Hepatocyte (in vitro differentiated cells): ENCODE results near the gene GABBR2. TPM values are rescaled to one million over a fixed set of nuclear protein-coding genes. Genes with fewer than 3 reads are reported as not detected.

Experiments used
- DNase-seq: peaks from one replicate; pipeline ENCODE4 v3.0.0-alpha.2; 2016; ENCODE audit warnings: low spot score
- H2AFZ ChIP-seq: fragments of 200-600 bp; sonication (generic); 2 replicates; pipeline ENCODE4 v1.6.0; 2016; ENCODE audit warnings: antibody characterized with exemption, mild to moderate bottlenecking
- H3K27ac ChIP-seq: fragments of 200-600 bp; sonication (generic); 2 replicates; pipeline ENCODE4 v1.5.1; 2016; ENCODE audit warnings: mild to moderate bottlenecking
- H3K27me3 ChIP-seq: fragments of 200-600 bp; sonication (generic); 2 replicates; pipeline ENCODE4 v1.6.1; 2016
- H3K36me3 ChIP-seq: fragments of 200-600 bp; sonication (generic); replicated peaks from 2 replicates; pipeline ENCODE4 v1.5.1; 2016; ENCODE audit warnings: low read depth; ENCODE audit not compliant: insufficient read depth
- H3K4me1 ChIP-seq: fragments of 200-600 bp; sonication (generic); 2 replicates; pipeline ENCODE4 v1.5.1; 2016; ENCODE audit warnings: mild to moderate bottlenecking, moderate library complexity; ENCODE audit not compliant: insufficient read depth
- H3K4me2 ChIP-seq: fragments of 200-600 bp; sonication (generic); 2 replicates; pipeline ENCODE4 v1.6.0; 2016
- H3K4me3 ChIP-seq: fragments of 200-600 bp; sonication (generic); 2 replicates; pipeline ENCODE4 v1.5.1; 2016; ENCODE audit warnings: mild to moderate bottlenecking
- H3K79me2 ChIP-seq: fragments of 200-600 bp; sonication (generic); 2 replicates; pipeline ENCODE4 v1.6.0; 2017; ENCODE audit warnings: mild to moderate bottlenecking
- H3K9me2 ChIP-seq: fragments of 200-600 bp; sonication (generic); replicated peaks from 2 replicates; pipeline ENCODE4 v1.6.0; 2017; ENCODE audit warnings: mild to moderate bottlenecking; ENCODE audit not compliant: insufficient read depth
- H3K9me3 ChIP-seq: fragments of 200-600 bp; sonication (generic); 2 replicates; pipeline ENCODE4 v1.5.1; 2016; ENCODE audit warnings: low read depth, mild to moderate bottlenecking
- H4K20me1 ChIP-seq: fragments of 200-600 bp; sonication (generic); 2 replicates; pipeline ENCODE4 v1.6.0; 2016; ENCODE audit warnings: mild to moderate bottlenecking; ENCODE audit not compliant: insufficient read depth, poor library complexity, severe bottlenecking
- EZH2 ChIP-seq: fragments of 200-600 bp; sonication (generic); IDR thresholded peaks from 2 replicates; pipeline ENCODE4 v1.6.1; 2016; ENCODE audit warnings: antibody characterized with exemption, mild to moderate bottlenecking, borderline replicate concordance
- EZH2phosphoT487 ChIP-seq: fragments of 200-600 bp; sonication (generic); IDR thresholded peaks from one replicate; pipeline ENCODE4 v1.6.1; 2018; ENCODE audit warnings: antibody characterized with exemption, mild to moderate bottlenecking, low read depth, moderate library complexity; ENCODE audit not compliant: unreplicated experiment, severe bottlenecking
- WGBS: methylation state at CpG from one replicate; pipeline ENCODE4 v1.1.6; 2016; ENCODE audit warnings: low lambda C conversion rate; ENCODE audit errors: missing lambda C conversion rate; 5-methylcytosine and 5-hydroxymethylcytosine counted together
- polyA plus RNA-seq: library from polyadenylated mRNA; unstranded; fragments of >200 nt; fragmentation: Nextera tagmentation; extraction: Ambion mirVana; gene quantifications from 2 replicates; pipeline ENCODE4 v1.2.1, GENCODE V29; 2016
- total RNA-seq: library from RNA; depleted of rRNA; stranded (reverse); fragments of >200 nt; gene quantifications from 2 replicates; pipeline ENCODE4 v1.2.3, GENCODE V29; 2014
- TF ChIP-seq, protein P1 (sequence below): fragments of 200-600 bp; sonication (generic); IDR thresholded peaks from 2 replicates; pipeline ENCODE4 v1.5.1; 2016; ENCODE audit warnings: antibody characterized with exemption, mild to moderate bottlenecking; ENCODE audit not compliant: poor library complexity

The GABBR2 gene
- total and polyA plus RNA-seq, 2 experiments from 2014 or later: 0.20 to 0.28 TPM

DNA sequence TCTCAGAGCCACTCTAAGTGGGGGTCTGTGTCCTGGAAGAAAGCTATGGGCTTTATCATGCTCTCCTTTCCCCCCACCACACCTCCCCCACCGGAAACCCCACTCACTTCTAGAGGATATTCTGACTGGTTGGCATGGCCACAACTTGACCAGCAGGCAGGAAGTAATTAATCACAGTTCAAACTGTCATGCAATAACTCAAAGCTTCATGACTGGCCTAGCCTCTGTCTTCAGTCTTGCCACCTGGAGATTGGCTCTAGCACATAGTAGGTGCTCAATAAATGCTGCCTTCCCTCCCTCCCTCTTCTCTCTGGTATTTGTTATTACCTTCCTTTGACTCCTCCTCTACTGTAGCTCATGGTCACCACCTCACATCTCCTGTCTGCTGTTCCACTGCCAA, 124.7 kb downstream of the GABBR2 start:
- Histone ChIP-seq H2AFZ (no peak overlapping the region), H3K36me3 (no peaks in the 10 kb centered on the region), H3K4me1 (no peaks in the 10 kb centered on the region), H3K79me2 (no peaks in the 10 kb centered on the region), H3K27me3 (peaks cover 3% of the 10 kb centered on the region), H4K20me1 (no peaks in the 10 kb centered on the region), H3K4me3 (no peak overlapping the region), H3K4me2 (no peak overlapping the region), H3K9me3 (no peaks in the 10 kb centered on the region), H3K9me2 (no peaks in the 10 kb centered on the region), H3K27ac (no peak overlapping the region)
- 56% methylated on average over 1 of the region's 1 CpG for WGBS
- TF ChIP-seq EZH2 (no peak), EZH2phosphoT487 (no peak)
- TF ChIP-seq, protein P1, sequence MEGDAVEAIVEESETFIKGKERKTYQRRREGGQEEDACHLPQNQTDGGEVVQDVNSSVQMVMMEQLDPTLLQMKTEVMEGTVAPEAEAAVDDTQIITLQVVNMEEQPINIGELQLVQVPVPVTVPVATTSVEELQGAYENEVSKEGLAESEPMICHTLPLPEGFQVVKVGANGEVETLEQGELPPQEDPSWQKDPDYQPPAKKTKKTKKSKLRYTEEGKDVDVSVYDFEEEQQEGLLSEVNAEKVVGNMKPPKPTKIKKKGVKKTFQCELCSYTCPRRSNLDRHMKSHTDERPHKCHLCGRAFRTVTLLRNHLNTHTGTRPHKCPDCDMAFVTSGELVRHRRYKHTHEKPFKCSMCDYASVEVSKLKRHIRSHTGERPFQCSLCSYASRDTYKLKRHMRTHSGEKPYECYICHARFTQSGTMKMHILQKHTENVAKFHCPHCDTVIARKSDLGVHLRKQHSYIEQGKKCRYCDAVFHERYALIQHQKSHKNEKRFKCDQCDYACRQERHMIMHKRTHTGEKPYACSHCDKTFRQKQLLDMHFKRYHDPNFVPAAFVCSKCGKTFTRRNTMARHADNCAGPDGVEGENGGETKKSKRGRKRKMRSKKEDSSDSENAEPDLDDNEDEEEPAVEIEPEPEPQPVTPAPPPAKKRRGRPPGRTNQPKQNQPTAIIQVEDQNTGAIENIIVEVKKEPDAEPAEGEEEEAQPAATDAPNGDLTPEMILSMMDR: no peak
- DNase-seq: no peak

DNA sequence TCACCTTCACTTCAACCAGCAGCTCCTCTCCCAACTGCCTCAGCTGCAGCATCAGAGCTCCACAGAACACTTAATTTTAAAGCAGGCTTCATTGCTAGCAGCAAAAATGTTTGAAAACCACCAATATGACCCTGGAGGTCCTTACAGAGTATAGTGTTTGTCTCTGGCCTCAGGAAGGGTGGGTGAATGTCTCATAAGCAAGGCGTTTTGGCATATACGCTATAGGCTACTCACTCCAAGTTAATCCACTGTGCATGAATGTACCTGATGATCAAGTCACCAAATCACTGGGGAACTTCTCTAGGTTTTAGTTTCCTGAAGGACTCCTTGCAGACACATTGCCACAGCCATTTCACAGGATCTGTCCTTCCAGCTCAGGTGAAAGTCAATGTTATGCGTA, 125.3 kb downstream of the GABBR2 start:
- peaks cover 3% of the 10 kb centered on the region for H3K27me3 ChIP-seq
- no peaks in the 10 kb centered on the region for H3K79me2 ChIP-seq
- H3K27ac ChIP-seq: no peak overlapping the region
- no peaks in the 10 kb centered on the region for H3K9me2 ChIP-seq
- no peaks in the 10 kb centered on the region for H3K36me3 ChIP-seq
- H2AFZ ChIP-seq: no peak overlapping the region
- H3K4me1 ChIP-seq: no peaks in the 10 kb centered on the region
- TF ChIP-seq EZH2: no peak
- TF ChIP-seq EZH2phosphoT487: no peak
- TF ChIP-seq, protein P1: no peak
- no peak overlapping the region for H3K4me3 ChIP-seq
- no peak overlapping the region for H3K4me2 ChIP-seq
- no peaks in the 10 kb centered on the region for H3K9me3 ChIP-seq
- DNase-seq: no peak
- no peaks in the 10 kb centered on the region for H4K20me1 ChIP-seq
- WGBS: 92% methylated on average over 3 of the region's 3 CpGs

DNA sequence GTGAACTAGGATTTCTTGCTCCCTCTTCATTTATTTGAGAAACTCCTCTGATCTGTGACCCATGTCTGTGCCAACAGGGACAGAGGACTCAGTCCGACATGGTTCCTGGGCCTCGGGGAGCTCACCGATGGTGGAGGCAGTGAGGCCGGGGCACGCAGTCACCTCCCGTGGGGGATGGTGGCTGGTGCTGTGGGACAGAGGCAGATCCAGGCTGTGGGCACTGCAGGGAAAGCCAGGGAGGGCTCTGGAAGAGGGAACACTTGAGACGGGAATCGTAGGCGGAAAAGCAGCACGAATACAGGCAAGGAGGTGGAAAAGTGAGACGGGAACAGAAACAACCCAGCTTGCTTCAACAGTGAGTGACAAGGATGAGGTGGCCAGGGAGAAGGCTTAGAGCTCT, 127.8 kb downstream of the GABBR2 start:
- Histone ChIP-seq H2AFZ (no peak overlapping the region), H3K27ac (no peak overlapping the region), H3K9me3 (no peaks in the 10 kb centered on the region), H3K79me2 (no peaks in the 10 kb centered on the region), H3K4me3 (no peak overlapping the region), H3K4me1 (no peaks in the 10 kb centered on the region), H4K20me1 (no peaks in the 10 kb centered on the region), H3K36me3 (no peaks in the 10 kb centered on the region), H3K9me2 (no peaks in the 10 kb centered on the region), H3K4me2 (no peak overlapping the region), H3K27me3 (no peaks in the 10 kb centered on the region)
- 86% methylated on average over 11 of the region's 11 CpGs for WGBS
- no peak for TF ChIP-seq EZH2
- TF ChIP-seq, protein P1: no peak
- no peak for TF ChIP-seq EZH2phosphoT487
- DNase-seq: no peak

DNA sequence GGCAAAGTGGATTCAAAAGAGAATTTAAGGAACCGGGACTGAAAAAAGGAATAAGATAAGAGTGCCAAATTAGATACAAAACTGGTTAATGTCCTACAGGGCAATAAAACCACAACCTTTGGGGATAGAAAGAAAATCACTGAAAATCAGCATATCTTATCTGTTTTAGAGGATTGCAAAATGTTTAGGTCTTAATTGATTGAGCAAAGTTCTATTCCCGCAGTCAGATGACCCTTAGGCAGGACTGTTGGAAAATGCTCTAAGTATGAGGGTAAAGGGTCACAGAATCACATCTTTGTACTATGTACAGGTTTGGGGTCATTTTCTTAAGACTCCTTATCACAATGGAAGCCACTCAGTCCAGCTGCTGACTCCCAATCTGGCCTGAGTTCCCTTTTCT, 129.0 kb downstream of the GABBR2 start:
- Histone ChIP-seq H4K20me1 (no peaks in the 10 kb centered on the region), H3K4me1 (no peaks in the 10 kb centered on the region), H3K4me3 (no peak overlapping the region), H3K9me2 (no peaks in the 10 kb centered on the region), H3K79me2 (no peaks in the 10 kb centered on the region), H3K27me3 (no peaks in the 10 kb centered on the region), H2AFZ (no peak overlapping the region), H3K4me2 (no peak overlapping the region), H3K9me3 (no peaks in the 10 kb centered on the region), H3K27ac (no peak overlapping the region), H3K36me3 (no peaks in the 10 kb centered on the region)
- WGBS: 54% methylated on average over 2 of the region's 2 CpGs
- DNase-seq: no peak
- TF ChIP-seq EZH2 (no peak), EZH2phosphoT487 (no peak)
- TF ChIP-seq, protein P1: no peak
